Liver (tissue), 9 donors: ENCODE results near the gene ZNF865. TPM values are rescaled to one million over a fixed set of nuclear protein-coding genes. Genes with fewer than 3 reads are reported as not detected.

Source experiments
- DNase-seq: peaks from one replicate; pipeline ENCODE4 v3.0.0-alpha.2; 2017; ENCODE audit warnings: low spot score
- H3K27ac ChIP-seq, 2 donors: one replicate each; pipeline ENCODE4 v1.7.0; 2013; ENCODE audit warnings: inconsistent platforms in 2 of 2, low read length in 2 of 2, control low read depth in 1 of 2, low read depth in 1 of 2, mild to moderate bottlenecking in 1 of 2
- H3K27me3 ChIP-seq, 4 donors: one replicate each; pipeline versions ENCODE4 v1.6.1 to v1.7.0; 2013; ENCODE audit warnings: low read length in 3 of 4, inconsistent platforms in 1 of 4, mild to moderate bottlenecking in 1 of 4, moderate library complexity in 1 of 4; ENCODE audit not compliant: control insufficient read depth in 4 of 4, insufficient read depth in 4 of 4
- H3K36me3 ChIP-seq, 4 donors: one replicate each; pipeline versions ENCODE4 v1.6.1 to v1.7.0; 2013; ENCODE audit warnings: low read length in 3 of 4, mild to moderate bottlenecking in 3 of 4, low read depth in 1 of 4, moderate library complexity in 1 of 4; ENCODE audit not compliant: control insufficient read depth in 4 of 4, insufficient read depth in 3 of 4
- H3K4me1 ChIP-seq, 4 donors: one replicate each; pipeline versions ENCODE4 v1.6.1 to v1.7.0; 2013; ENCODE audit warnings: low read length in 3 of 4, mild to moderate bottlenecking in 3 of 4, moderate library complexity in 1 of 4; ENCODE audit not compliant: control insufficient read depth in 4 of 4, insufficient read depth in 4 of 4
- H3K4me3 ChIP-seq, 3 donors: one replicate each; pipeline versions ENCODE4 v1.6.1 to v1.7.0; 2013; ENCODE audit warnings: low read length in 3 of 3, control low read depth in 1 of 3, low read depth in 1 of 3, mild to moderate bottlenecking in 1 of 3
- H3K9ac ChIP-seq, 2 donors: one replicate each; pipeline ENCODE4 v1.7.0; 2013; ENCODE audit warnings: low read length in 2 of 2, mild to moderate bottlenecking in 2 of 2, moderate library complexity in 2 of 2, control low read depth in 1 of 2, low read depth in 1 of 2
- H3K9me3 ChIP-seq, 4 donors: one replicate each; pipeline versions ENCODE4 v1.6.1 to v1.7.0; 2013; ENCODE audit warnings: low read length in 3 of 4; ENCODE audit not compliant: control insufficient read depth in 4 of 4
- EGR1 ChIP-seq, 2 donors: IDR thresholded peaks; 2 replicates each; pipeline ENCODE4 v1.6.1; 2016 to 2018; ENCODE audit warnings: antibody characterized with exemption in 2 of 2, low read depth in 2 of 2
- FOXA1 ChIP-seq: IDR thresholded peaks from 2 replicates; pipeline ENCODE4 v1.6.1; 2016; ENCODE audit warnings: antibody characterized with exemption
- HNF4A ChIP-seq, 2 donors: conservative IDR thresholded peaks; 2 replicates each; pipeline ENCODE4 v1.6.1; 2016; ENCODE audit warnings: antibody characterized with exemption in 2 of 2, mild to moderate bottlenecking in 2 of 2
- HNF4G ChIP-seq: IDR thresholded peaks from 2 replicates; pipeline ENCODE4 v1.6.1; 2016; ENCODE audit warnings: antibody characterized with exemption
- JUND ChIP-seq, 2 donors: IDR thresholded peaks; 2 replicates each; pipeline ENCODE4 v1.6.1; 2016; ENCODE audit warnings: antibody characterized with exemption in 2 of 2
- MAX ChIP-seq: IDR thresholded peaks from 2 replicates; pipeline ENCODE4 v1.6.1; 2016; ENCODE audit warnings: antibody characterized with exemption
- NR2F2 ChIP-seq: IDR thresholded peaks from 2 replicates; pipeline ENCODE4 v1.6.1; 2016; ENCODE audit warnings: antibody characterized with exemption
- REST ChIP-seq: IDR thresholded peaks from 2 replicates; pipeline ENCODE4 v1.6.1; 2016; ENCODE audit warnings: antibody characterized with exemption, mild to moderate bottlenecking
- RXRA ChIP-seq, 2 donors: IDR thresholded peaks; 2 replicates each; pipeline ENCODE4 v1.6.1; 2017 to 2018; ENCODE audit warnings: antibody characterized with exemption in 2 of 2, mild to moderate bottlenecking in 1 of 2
- SP1 ChIP-seq: IDR thresholded peaks from 2 replicates; pipeline ENCODE4 v1.6.1; 2018; ENCODE audit warnings: antibody characterized with exemption, mild to moderate bottlenecking
- YY1 ChIP-seq: IDR thresholded peaks from 2 replicates; pipeline ENCODE4 v1.6.1; 2016; ENCODE audit warnings: antibody characterized with exemption, mild to moderate bottlenecking
- ZBTB33 ChIP-seq: IDR thresholded peaks from 2 replicates; pipeline ENCODE4 v1.6.1; 2016; ENCODE audit warnings: antibody characterized with exemption
- WGBS: extraction: QIAGEN DNeasy Blood & Tissue Kit; methylation state at CpG from one replicate; pipeline ENCODE4 v1.1.7; 2013; 5-methylcytosine and 5-hydroxymethylcytosine counted together
- polyA plus RNA-seq, 2 donors: library from polyadenylated mRNA; stranded (reverse) in 1 of 2; unstranded in 1 of 2; fragments of 200-250 nt in 1 of 2; fragments of >200 nt in 1 of 2; fragmentation: Nextera tagmentation in 1 of 2; extraction: Ambion mirVana in 1 of 2; gene quantifications; one replicate each; pipeline versions ENCODE4 v1.2.1 to v1.2.3, GENCODE V29; 2013 to 2015
- total RNA-seq, 2 donors: library from RNA; depleted of rRNA; stranded (reverse); fragments of >200 nt; gene quantifications; one replicate each; pipeline ENCODE4 v1.2.3, GENCODE V29; 2014
- donor health status: healthy.
- donor health status: healthy.
- donor health status: healthy.
- donor health status: healthy.
- donor health status: healthy.

ZNF865 gene
- total and polyA plus RNA-seq, 4 donors: 0.38 to 3.1 (median 1.6) TPM

DNA sequence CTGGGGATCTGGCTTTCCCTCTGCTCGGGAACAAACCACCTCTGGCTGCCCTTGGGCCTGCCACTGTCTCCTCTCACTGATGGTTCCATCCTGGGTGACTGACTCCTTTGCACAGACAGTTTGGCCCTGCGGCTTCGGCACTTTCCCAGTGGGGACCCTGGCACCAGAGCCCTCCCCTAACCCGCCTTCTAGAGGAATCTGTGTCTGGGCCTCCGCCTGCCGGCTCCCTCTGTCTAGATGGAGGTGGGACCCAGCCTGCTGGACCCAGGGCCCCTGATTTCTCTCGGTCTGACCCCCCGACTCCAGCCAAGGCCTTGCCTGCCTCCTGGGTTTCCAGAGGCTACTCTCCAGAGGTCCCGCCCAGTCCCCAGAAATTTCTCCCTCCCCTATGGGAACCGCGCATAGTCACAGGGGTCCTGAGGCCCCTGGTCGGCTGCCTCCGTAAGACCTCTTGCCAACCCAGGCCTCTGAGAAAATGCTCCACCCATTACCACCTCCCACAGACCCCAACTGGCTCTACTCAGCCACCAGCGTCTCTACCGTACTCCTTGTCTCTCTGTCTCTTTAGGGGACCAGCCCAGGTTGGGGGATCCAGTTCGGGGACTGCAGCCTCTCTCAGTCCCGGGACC lies 45.3 kb downstream of the ZNF865 start:
- no peaks in the 10 kb centered on the region for H3K36me3 ChIP-seq
- no peak overlapping the region for H3K27ac ChIP-seq
- peaks cover 9 to 29% (median 22%) of the 10 kb centered on the region in 4 donors for H3K4me1 ChIP-seq
- no peak overlapping the region for H3K9ac ChIP-seq
- no peak for DNase-seq
- H3K4me3 ChIP-seq: no peak overlapping the region
- 94% methylated on average over 17 of the region's 17 CpGs for whole genome bisulfite sequencing
- TF ChIP-seq JUND (IDR thresholded peaks at IDR 0.05) (no peak), REST (no peak)
- no peaks in the 10 kb centered on the region for H3K27me3 ChIP-seq
- no peaks in the 10 kb centered on the region for H3K9me3 ChIP-seq

- DNase-seq: no peak
- WGBS: 94% methylated on average over 18 of the region's 18 CpGs
- peaks cover 12 to 34% (median 27%) of the 10 kb centered on the region in 4 donors for H3K4me1 ChIP-seq
These were observed 45.8 kb downstream of the ZNF865 start for GRCh38 chr19:55651236-55651635.

More at GRCh38 chr19:55651236-55651635, 45.8 kb downstream of the ZNF865 start:
- Histone ChIP-seq H3K9ac (no peak overlapping the region), H3K27ac (no peak overlapping the region), H3K36me3 (no peaks in the 10 kb centered on the region), H3K4me3 (no peak overlapping the region), H3K9me3 (no peaks in the 10 kb centered on the region), H3K27me3 (no peaks in the 10 kb centered on the region)
- no peak for TF ChIP-seq YY1
- TF ChIP-seq MAX: no peak
- no peak for TF ChIP-seq HNF4G
- TF ChIP-seq RXRA (IDR thresholded peaks at IDR 0.05): no peak
- no peak for TF ChIP-seq HNF4A (conservative IDR thresholded peaks at IDR 0.05)
- no peak for TF ChIP-seq EGR1 (IDR thresholded peaks at IDR 0.05; ENCODE audit: low read depth in 2 of 2)
- no peak for TF ChIP-seq JUND (IDR thresholded peaks at IDR 0.05)
- TF ChIP-seq NR2F2: no peak
- TF ChIP-seq ZBTB33: no peak
- TF ChIP-seq FOXA1: no peak
- TF ChIP-seq SP1: no peak
- no peak for TF ChIP-seq REST
